Small intestine (tissue), 7 donors: ENCODE measurements around the gene MFAP2. TPM values are rescaled to one million over a fixed set of nuclear protein-coding genes. Genes with fewer than 3 reads are reported as not detected.

Experiments
- DNase-seq, 2 donors: peaks; one replicate each; pipeline versions ENCODE4 v3.0.0 to v3.0.0-alpha.2; 2013
- FAIRE-seq: peaks from 2 replicates; lab custom pipeline; 2012; peaks lifted over from hg19 to GRCh38; lab: Jason Lieb, UNC
- H3K27ac ChIP-seq, 3 donors: one replicate each; pipeline ENCODE4 v1.5.1; 2013; ENCODE audit warnings: low read length in 2 of 3, mild to moderate bottlenecking in 2 of 3, control low read depth in 1 of 3, inconsistent platforms in 1 of 3, low read depth in 1 of 3, moderate library complexity in 1 of 3
- H3K27me3 ChIP-seq, 3 donors: one replicate each; pipeline ENCODE4 v1.6.1; 2013; ENCODE audit warnings: low read length in 3 of 3, inconsistent platforms in 1 of 3; ENCODE audit not compliant: control insufficient read depth in 3 of 3, insufficient read depth in 3 of 3
- H3K36me3 ChIP-seq, 3 donors: one replicate each; pipeline ENCODE4 v1.6.1; 2013; ENCODE audit warnings: low read length in 3 of 3, inconsistent platforms in 1 of 3, low read depth in 1 of 3, mild to moderate bottlenecking in 1 of 3, moderate library complexity in 1 of 3; ENCODE audit not compliant: control insufficient read depth in 3 of 3, insufficient read depth in 2 of 3
- H3K4me1 ChIP-seq, 3 donors: one replicate each; pipeline ENCODE4 v1.6.1; 2013; ENCODE audit warnings: low read length in 2 of 3, inconsistent platforms in 1 of 3, low read depth in 1 of 3, mild to moderate bottlenecking in 1 of 3, moderate library complexity in 1 of 3; ENCODE audit not compliant: control insufficient read depth in 3 of 3, insufficient read depth in 2 of 3
- H3K4me3 ChIP-seq, 3 donors: one replicate each; pipeline ENCODE4 v1.5.1; 2013; ENCODE audit warnings: low read length in 3 of 3, control low read depth in 1 of 3, inconsistent platforms in 1 of 3, low read depth in 1 of 3, mild to moderate bottlenecking in 1 of 3, moderate library complexity in 1 of 3
- H3K9me3 ChIP-seq, 2 donors: one replicate each; pipeline ENCODE4 v1.6.1; 2013; ENCODE audit warnings: low read depth in 1 of 2, low read length in 1 of 2; ENCODE audit not compliant: control insufficient read depth in 2 of 2, insufficient read depth in 1 of 2
- WGBS, 3 donors: extraction: QIAGEN DNeasy Blood & Tissue Kit; methylation state at CpG; one replicate each; pipeline ENCODE4 v1.1.7; 2013; 5-methylcytosine and 5-hydroxymethylcytosine counted together
- polyA plus RNA-seq, 4 donors: library from polyadenylated mRNA; stranded (reverse) in 3 of 4; unstranded in 1 of 4; fragments of 200-250 nt in 3 of 4; fragments of 120-200 nt in 1 of 4; gene quantifications; one replicate each; pipeline versions ENCODE4 v1.2.1 to v1.2.3, GENCODE V29; 2013
- donor health status: healthy with polysubstance abuse.
- donor health status: control.
- donor health status: control.
- donor health status: Bipolar disorder and iron deficiency.
- donor health status: healthy.

The MFAP2 gene
- polyA plus RNA-seq, 4 donors, result 2.4 to 125 (median 8.7) TPM; not detected in 1

GRCh38 chr1:17004466-17005364 is 24.3 kb upstream of the MFAP2 start:
- no peaks in the 10 kb centered on the region for H3K9me3 ChIP-seq
- no peak for FAIRE-seq
- peaks cover 0 to 46% (median 8%) of the 10 kb centered on the region in 3 donors for H3K36me3 ChIP-seq
- 92 to 94% (median 92%) methylated on average over 24 of the region's 24 CpGs for WGBS, 3 donors
- DNase-seq, result no peak
- no peak overlapping the region for H3K4me3 ChIP-seq
- peaks cover 0 to 3% (median 0%) of the 10 kb centered on the region in 3 donors for H3K4me1 ChIP-seq
- no peak overlapping the region for H3K27ac ChIP-seq
- H3K27me3 ChIP-seq, result no peaks in the 10 kb centered on the region

- Histone ChIP-seq H3K27ac (no peak overlapping the region), H3K27me3 (no peaks in the 10 kb centered on the region), H3K9me3 (no peaks in the 10 kb centered on the region), H3K36me3 (peaks cover 2 to 58% (median 8%) of the 10 kb centered on the region in 3 donors), H3K4me1 (no peaks in the 10 kb centered on the region), H3K4me3 (no peak overlapping the region)
- FAIRE-seq (no peak), DNase-seq (no peak)
- WGBS, 3 donors, result 87 to 96% (median 95%) methylated on average over 4 of the region's 4 CpGs
Measured at GRCh38 chr1:17002524-17002902, 22.1 kb upstream of the MFAP2 start.

- 94 to 95% (median 95%) methylated on average over 18 to 19 of the region's 19 CpGs for WGBS, 3 donors
- no peak overlapping the region for H3K4me3 ChIP-seq
- H3K27ac ChIP-seq, result no peak overlapping the region
- FAIRE-seq (no peak), DNase-seq (no peak)
- no peaks in the 10 kb centered on the region for H3K4me1 ChIP-seq
- no peaks in the 10 kb centered on the region for H3K27me3 ChIP-seq
- H3K36me3 ChIP-seq, result peaks cover 2 to 60% (median 8%) of the 10 kb centered on the region in 3 donors
- H3K9me3 ChIP-seq, result no peaks in the 10 kb centered on the region
Measured at GRCh38 chr1:17001760-17002523, 21.5 kb upstream of the MFAP2 start.

- no peaks in the 10 kb centered on the region for H3K9me3 ChIP-seq
- peaks cover 2 to 70% (median 10%) of the 10 kb centered on the region in 3 donors for H3K36me3 ChIP-seq
- DNase-seq (no peak), FAIRE-seq (no peak)
- no peaks in the 10 kb centered on the region for H3K27me3 ChIP-seq
- no peak overlapping the region for H3K4me3 ChIP-seq
- WGBS, 3 donors, result 84 to 92% (median 92%) methylated on average over 8 of the region's 8 CpGs
- no peaks in the 10 kb centered on the region for H3K4me1 ChIP-seq
- H3K27ac ChIP-seq, result no peak overlapping the region
Measured at GRCh38 chr1:16999863-17000262, 19.4 kb upstream of the MFAP2 start.

GRCh38 chr1:16998589-16998988 is 18.2 kb upstream of the MFAP2 start:
- H3K4me1 ChIP-seq, result no peaks in the 10 kb centered on the region
- H3K4me3 ChIP-seq, result no peak overlapping the region
- H3K36me3 ChIP-seq, result peaks cover 2 to 65% (median 3%) of the 10 kb centered on the region in 3 donors
- 75 to 81% (median 80%) methylated on average over 10 of the region's 10 CpGs for WGBS, 3 donors
- H3K9me3 ChIP-seq, result no peaks in the 10 kb centered on the region
- no peaks in the 10 kb centered on the region for H3K27me3 ChIP-seq
- no peak for DNase-seq
- no peak overlapping the region for H3K27ac ChIP-seq
- FAIRE-seq, result no peak

GRCh38 chr1:16996845-16997244 is 16.4 kb upstream of the MFAP2 start:
- FAIRE-seq, result no peak
- H3K36me3 ChIP-seq, result peaks cover 2 to 64% (median 3%) of the 10 kb centered on the region in 3 donors

GRCh38 chr1:16993521-16994038 is 13.2 kb upstream of the MFAP2 start:
- no peaks in the 10 kb centered on the region for H3K27me3 ChIP-seq
- no peak overlapping the region for H3K4me3 ChIP-seq
- no peaks in the 10 kb centered on the region for H3K9me3 ChIP-seq
- 92 to 93% (median 93%) methylated on average over 10 to 15 of the region's 15 CpGs for WGBS, 3 donors
- DNase-seq (no peak), FAIRE-seq (no peak)
- peaks cover 2 to 69% (median 5%) of the 10 kb centered on the region in 3 donors for H3K36me3 ChIP-seq
- no peak overlapping the region for H3K27ac ChIP-seq
- no peaks in the 10 kb centered on the region for H3K4me1 ChIP-seq

More at GRCh38 chr1:16996845-16997244, 16.4 kb upstream of the MFAP2 start:
- WGBS, 3 donors, result 94 to 97% (median 96%) methylated on average over 14 of the region's 14 CpGs
- DNase-seq, result no peak
- no peaks in the 10 kb centered on the region for H3K4me1 ChIP-seq
- H3K27ac ChIP-seq, result no peak overlapping the region
- no peak overlapping the region for H3K4me3 ChIP-seq
- H3K27me3 ChIP-seq, result no peaks in the 10 kb centered on the region
- H3K9me3 ChIP-seq, result no peaks in the 10 kb centered on the region

- WGBS, 3 donors, result 92 to 97% (median 95%) methylated on average over 9 of the region's 9 CpGs
Measured at GRCh38 chr1:16992675-16993074, 12.3 kb upstream of the MFAP2 start.

More at GRCh38 chr1:16992675-16993074, 12.3 kb upstream of the MFAP2 start:
- Histone ChIP-seq H3K9me3 (no peaks in the 10 kb centered on the region), H3K36me3 (peaks cover 0 to 69% (median 7%) of the 10 kb centered on the region in 3 donors), H3K4me1 (no peaks in the 10 kb centered on the region), H3K4me3 (no peak overlapping the region), H3K27me3 (no peaks in the 10 kb centered on the region), H3K27ac (no peak overlapping the region)
- DNase-seq (no peak), FAIRE-seq (no peak)
